Activated CD4-positive, CD25-positive, alpha-beta regulatory T cell treated with anti-CD3 and anti-CD28 coated beads, Interleukin-2, amount 50 U/mL, for 72 hours (primary cell): ENCODE data around the gene WDR59.
"Not testable (repeated sequence)": the region's sequence is repeated elsewhere in the genome, so short reads cannot be mapped to it uniquely, and the experiment has no call there.

Experiments used
- DNase-seq: peaks from one replicate; pipeline ENCODE4 v3.0.0; 2021

WDR59 gene

GRCh38 chr16:75012380-75013081 is 27.6 kb upstream of the WDR59 start:
- DNase-seq, result no peak

- DNase-seq, result no peak
These were observed 26.8 kb upstream of the WDR59 start for GRCh38 chr16:75011634-75012307.

GRCh38 chr16:75010427-75010826 is 25.5 kb upstream of the WDR59 start:
- DNase-seq, result no peak

GRCh38 chr16:75007443-75007842 is 22.5 kb upstream of the WDR59 start:
- DNase-seq, result no peak

GRCh38 chr16:75005697-75006096 is 20.8 kb upstream of the WDR59 start:
- no peak for DNase-seq

GRCh38 chr16:75004460-75004859 is 19.5 kb upstream of the WDR59 start:
- DNase-seq, result no peak

- DNase-seq, result no peak
These were observed 19.0 kb upstream of the WDR59 start for GRCh38 chr16:75003931-75004330.

GRCh38 chr16:75002474-75002873 is 17.6 kb upstream of the WDR59 start:
- DNase-seq, result no peak

- DNase-seq, result no peak
These were observed 15.7 kb upstream of the WDR59 start for GRCh38 chr16:75000481-75001081.

GRCh38 chr16:74999609-75000480 is 14.9 kb upstream of the WDR59 start:
- DNase-seq, result peak; percentile 62

GRCh38 chr16:74999219-74999608 is 14.3 kb upstream of the WDR59 start:
- DNase-seq, result no peak

GRCh38 chr16:74998481-74999218 is 13.7 kb upstream of the WDR59 start, which contains the start of gene ZNRF1:
ZNRF1 (plus strand) TSS chr16:74999024; CDS start chr16:74999672, 648 bp downstream.
- peak; percentile 79 for DNase-seq

- no peak for DNase-seq
These were observed 12.1 kb upstream of the WDR59 start for GRCh38 chr16:74997042-74997491.

GRCh38 chr16:74995986-74996385 is 11.1 kb upstream of the WDR59 start:
- DNase-seq, result no peak

GRCh38 chr16:74991593-74992403 is 6.9 kb upstream of the WDR59 start:
- no peak for DNase-seq

GRCh38 chr16:74991268-74991592 is 6.3 kb upstream of the WDR59 start:
- no peak for DNase-seq

GRCh38 chr16:74990832-74991231 is 5.9 kb upstream of the WDR59 start:
- no peak for DNase-seq

- DNase-seq, result not testable (repeated sequence)
These were observed 4.9 kb upstream of the WDR59 start for GRCh38 chr16:74989864-74990263.

- DNase-seq, result no peak
These were observed 2.2 kb upstream of the WDR59 start for GRCh38 chr16:74987027-74987681.

GRCh38 chr16:74984194-74984528 is 762 bp downstream of the WDR59 start:
- DNase-seq, result no peak

GRCh38 chr16:74982256-74982655 is 2.7 kb downstream of the WDR59 start:
- no peak for DNase-seq
